HUDEP-2 (cell line): ENCODE results near the gene CACFD1.
A peak's percentile ranks its signal among the peaks of the same experiment; 100 is the strongest.

Experiments used
- DNase-seq, 76 experiments: peaks; one replicate each; lab custom pipeline; 2025; ENCODE audit not compliant: unreplicated experiment in 76 of 76; lab: John Stamatoyannopoulos, UW

CACFD1 gene

GRCh38 chr9:133514460-133515239 is 54.9 kb downstream of the CACFD1 start:
- DNase-seq: peak in 47 of 76 experiments; percentile 16 to 61 (median 35)

GRCh38 chr9:133515240-133515610 is 55.4 kb downstream of the CACFD1 start:
- no peak for DNase-seq

GRCh38 chr9:133515615-133516255 is 56.0 kb downstream of the CACFD1 start:
- DNase-seq: no peak

GRCh38 chr9:133516256-133516960 is 56.6 kb downstream of the CACFD1 start:
- no peak for DNase-seq

- DNase-seq: no peak
Measured at GRCh38 chr9:133516961-133517350, 57.2 kb downstream of the CACFD1 start.

GRCh38 chr9:133517711-133518110 is 57.9 kb downstream of the CACFD1 start:
- DNase-seq: no peak

- DNase-seq: no peak
Measured at GRCh38 chr9:133518200-133518599, 58.4 kb downstream of the CACFD1 start.

GRCh38 chr9:133518706-133519449 is 59.1 kb downstream of the CACFD1 start:
- DNase-seq: no peak

- no peak for DNase-seq
Measured at GRCh38 chr9:133519693-133520092, 59.9 kb downstream of the CACFD1 start.

GRCh38 chr9:133520121-133520835 is 60.5 kb downstream of the CACFD1 start:
- DNase-seq: no peak
